H1 (cell line): ENCODE data around the gene NAGS. TPM values are rescaled to one million over a fixed set of nuclear protein-coding genes. Genes with fewer than 3 reads are reported as not detected.

Experiments used
- GABPA ChIP-seq: IDR thresholded peaks from 2 replicates; pipeline ENCODE4 v1.6.1; 2011; ENCODE audit warnings: mild to moderate bottlenecking, low read length, moderate library complexity, borderline replicate concordance; ENCODE audit not compliant: insufficient read depth
- KDM5A ChIP-seq: fragments of 200-600 bp; IDR thresholded peaks from 2 replicates; pipeline ENCODE4 v1.7.1; 2012; ENCODE audit warnings: mild to moderate bottlenecking, low read length, inconsistent platforms, mixed read lengths
- PHF8 ChIP-seq: fragments of 200-600 bp; sonication (generic); conservative IDR thresholded peaks from 2 replicates; pipeline ENCODE4 v1.7.1; 2012; ENCODE audit warnings: low read depth, mild to moderate bottlenecking, inconsistent platforms, low read length, moderate library complexity
- RNF2 ChIP-seq: fragments of 200-900, 300-1000 bp; sonication (generic); IDR thresholded peaks from 2 replicates; pipeline ENCODE4 v1.7.1; 2016; ENCODE audit warnings: borderline replicate concordance, low read depth, mild to moderate bottlenecking, antibody characterized with exemption, low read length; ENCODE audit not compliant: poor library complexity, severe bottlenecking; ENCODE audit errors: missing control alignments
- SIRT6 ChIP-seq: IDR thresholded peaks from one replicate; pipeline ENCODE4 v1.7.1; 2012; ENCODE audit warnings: low read length, inconsistent platforms
- SUZ12 ChIP-seq: fragments of 200-600 bp; sonication (generic); IDR thresholded peaks from 2 replicates; pipeline ENCODE4 v1.6.1; 2012; ENCODE audit warnings: mild to moderate bottlenecking, inconsistent platforms, low read length, moderate library complexity, mixed read lengths
- TAF1 ChIP-seq: IDR thresholded peaks from 2 replicates; pipeline ENCODE4 v1.6.1; 2011; ENCODE audit warnings: mild to moderate bottlenecking, low read depth, low read length
- TAF7 ChIP-seq: optimal IDR thresholded peaks from 2 replicates; pipeline ENCODE3; 2011; ENCODE audit warnings: low read depth, mild to moderate bottlenecking, inconsistent platforms, low read length, moderate library complexity, borderline replicate concordance
- polyA plus RNA-seq, 7 experiments: library from polyadenylated mRNA; depleted of rRNA in 3 of 7; stranded (reverse) in 5 of 7; unstranded in 2 of 7; fragments of >200 nt in 5 of 7; fragments of 200-250 nt in 2 of 7; gene quantifications; 1 replicate in 5 of 7; 2 replicates in 1 of 7; 4 replicates in 1 of 7; pipeline versions ENCODE4 v1.2.1 to v1.2.3, GENCODE V29; 2011 to 2013; ENCODE audit warnings: missing spikeins in 2 of 7, mixed read lengths in 2 of 7
- total RNA-seq: library from RNA; stranded (reverse); fragmentation: NEBNext Ultra II Directional; extraction: Animal tissue kit (Norgen Biotek cat#: 25700); gene quantifications from 2 replicates; pipeline ENCODE4 v1.2.1, GENCODE V29; 2021
- TF ChIP-seq, protein P1 (sequence below), 3 experiments: IDR thresholded peaks; 1 replicate in 2 of 3; 2 replicates in 1 of 3; pipeline versions ENCODE4 v1.5.1 to v1.6.1; 2011; ENCODE audit warnings: low read length in 3 of 3, mild to moderate bottlenecking in 3 of 3, inconsistent platforms in 2 of 3, low read depth in 1 of 3, moderate library complexity in 1 of 3; ENCODE audit not compliant: insufficient read depth in 1 of 3; ENCODE audit errors: control extremely low read depth in 1 of 3
- TF ChIP-seq, protein P2 (sequence below): IDR thresholded peaks from 2 replicates; pipeline ENCODE4 v1.6.1; 2011; ENCODE audit warnings: low read depth, mild to moderate bottlenecking, low read length; ENCODE audit not compliant: insufficient read depth

Gene NAGS
- total and polyA plus RNA-seq, 2 of the 8 experiments (the other 6 are each of a cell fraction or from before 2014, with no cell fraction given): 4.0 to 5.1 TPM

DNA sequence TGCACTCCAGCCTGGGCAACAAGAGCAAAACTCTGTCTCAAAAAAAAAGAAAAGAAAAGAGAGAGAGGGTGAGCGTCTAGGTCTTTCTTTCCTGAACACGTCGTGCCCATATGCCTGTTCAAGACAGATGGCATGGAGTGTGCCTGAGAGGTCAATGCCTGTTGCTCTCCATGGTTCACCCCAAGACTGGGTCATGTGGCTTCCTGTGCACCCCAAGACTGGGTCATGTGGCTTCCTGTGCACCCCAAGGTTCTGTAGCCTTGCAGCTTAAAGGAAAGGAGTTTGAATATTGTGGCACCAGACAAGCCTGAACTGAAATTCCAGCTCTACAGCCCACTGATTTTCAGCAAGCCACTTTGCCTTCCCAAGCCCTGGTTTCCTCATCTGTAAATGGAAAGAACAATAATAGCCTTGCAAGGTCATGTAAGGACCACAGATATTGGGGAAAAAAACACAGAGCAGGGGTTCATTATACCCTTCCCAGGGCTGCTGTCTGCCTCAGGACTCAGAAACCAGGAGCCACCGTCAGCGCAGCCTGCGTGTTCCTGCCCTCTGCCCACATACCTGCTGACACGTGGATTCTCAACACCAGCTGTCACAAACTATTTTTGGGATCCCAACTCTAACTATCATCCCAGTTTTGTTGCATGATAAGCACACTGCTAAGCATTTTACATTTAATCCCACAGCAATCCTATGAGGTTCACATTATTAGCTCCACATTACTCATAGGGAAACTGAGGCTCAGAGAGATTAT, 18.0 kb upstream of the NAGS start (continued):
- TF ChIP-seq, protein P1, sequence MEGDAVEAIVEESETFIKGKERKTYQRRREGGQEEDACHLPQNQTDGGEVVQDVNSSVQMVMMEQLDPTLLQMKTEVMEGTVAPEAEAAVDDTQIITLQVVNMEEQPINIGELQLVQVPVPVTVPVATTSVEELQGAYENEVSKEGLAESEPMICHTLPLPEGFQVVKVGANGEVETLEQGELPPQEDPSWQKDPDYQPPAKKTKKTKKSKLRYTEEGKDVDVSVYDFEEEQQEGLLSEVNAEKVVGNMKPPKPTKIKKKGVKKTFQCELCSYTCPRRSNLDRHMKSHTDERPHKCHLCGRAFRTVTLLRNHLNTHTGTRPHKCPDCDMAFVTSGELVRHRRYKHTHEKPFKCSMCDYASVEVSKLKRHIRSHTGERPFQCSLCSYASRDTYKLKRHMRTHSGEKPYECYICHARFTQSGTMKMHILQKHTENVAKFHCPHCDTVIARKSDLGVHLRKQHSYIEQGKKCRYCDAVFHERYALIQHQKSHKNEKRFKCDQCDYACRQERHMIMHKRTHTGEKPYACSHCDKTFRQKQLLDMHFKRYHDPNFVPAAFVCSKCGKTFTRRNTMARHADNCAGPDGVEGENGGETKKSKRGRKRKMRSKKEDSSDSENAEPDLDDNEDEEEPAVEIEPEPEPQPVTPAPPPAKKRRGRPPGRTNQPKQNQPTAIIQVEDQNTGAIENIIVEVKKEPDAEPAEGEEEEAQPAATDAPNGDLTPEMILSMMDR (IDR thresholded peaks at IDR 0.05; ENCODE audit: control extremely low read depth in 1 of 3, insufficient read depth in 1 of 3, low read depth in 1 of 3, low read length in 3 of 3): no peak
- TF ChIP-seq GABPA (no peak), SUZ12 (no peak), SIRT6 (no peak), KDM5A (no peak), TAF7 (no peak), PHF8 (no peak), RNF2 (no peak), TAF1 (no peak)
- TF ChIP-seq, protein P2, sequence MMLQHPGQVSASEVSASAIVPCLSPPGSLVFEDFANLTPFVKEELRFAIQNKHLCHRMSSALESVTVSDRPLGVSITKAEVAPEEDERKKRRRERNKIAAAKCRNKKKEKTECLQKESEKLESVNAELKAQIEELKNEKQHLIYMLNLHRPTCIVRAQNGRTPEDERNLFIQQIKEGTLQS: no peak
- TF ChIP-seq, all 59 proteins: peak for 0
